Trophoblast cell (in vitro differentiated cells and primary cell): ENCODE data around the gene CYP24A1.

Source experiments
- DNase-seq, 2 donors: peaks; one replicate each; pipeline ENCODE4 v3.0.0-alpha.2; 2016
- H2AFZ ChIP-seq: 2 replicates; pipeline ENCODE4 v1.6.1; 2013; ENCODE audit warnings: low read length, moderate library complexity, mild to moderate bottlenecking; ENCODE audit not compliant: insufficient read depth, poor library complexity
- H2AK5ac ChIP-seq: 2 replicates; pipeline ENCODE4 v1.6.1; 2013; ENCODE audit warnings: mild to moderate bottlenecking, low read length
- H2BK120ac ChIP-seq: 2 replicates; pipeline ENCODE4 v1.6.1; 2013; ENCODE audit warnings: low read length, mild to moderate bottlenecking, moderate library complexity; ENCODE audit not compliant: insufficient read depth, poor library complexity
- H2BK12ac ChIP-seq: 2 replicates; pipeline ENCODE4 v1.6.1; 2013; ENCODE audit warnings: mild to moderate bottlenecking, low read length, moderate library complexity
- H2BK5ac ChIP-seq: 2 replicates; pipeline ENCODE4 v1.6.1; 2013; ENCODE audit warnings: low read length, low read depth, moderate library complexity, mild to moderate bottlenecking; ENCODE audit not compliant: poor library complexity
- H3K14ac ChIP-seq: 2 replicates; pipeline ENCODE4 v1.6.1; 2013; ENCODE audit warnings: mild to moderate bottlenecking, low read length
- H3K18ac ChIP-seq: 2 replicates; pipeline ENCODE4 v1.6.1; 2013; ENCODE audit warnings: mild to moderate bottlenecking, low read length
- H3K23ac ChIP-seq: 2 replicates; pipeline ENCODE4 v1.6.1; 2013; ENCODE audit warnings: low read length
- H3K27ac ChIP-seq: 2 replicates; pipeline ENCODE4 v1.5.1; 2013; ENCODE audit warnings: low read depth, mild to moderate bottlenecking, inconsistent platforms, low read length, moderate library complexity
- H3K27me3 ChIP-seq: 2 replicates; pipeline ENCODE4 v1.6.1; 2013; ENCODE audit warnings: inconsistent platforms, mild to moderate bottlenecking, low read length, moderate library complexity; ENCODE audit not compliant: insufficient read depth
- H3K36me3 ChIP-seq, 2 experiments: 1 replicate in 1 of 2; 2 replicates in 1 of 2; pipeline ENCODE4 v1.6.1; 2013; ENCODE audit warnings: low read length in 2 of 2, mild to moderate bottlenecking in 2 of 2, moderate library complexity in 1 of 2; ENCODE audit not compliant: insufficient read depth in 2 of 2, control insufficient read depth in 1 of 2
- H3K4ac ChIP-seq: 2 replicates; pipeline ENCODE4 v1.6.1; 2013; ENCODE audit warnings: low read depth, mild to moderate bottlenecking, low read length, moderate library complexity
- H3K4me1 ChIP-seq, 2 experiments: 1 replicate in 1 of 2; 2 replicates in 1 of 2; pipeline ENCODE4 v1.6.1; 2013; ENCODE audit warnings: low read length in 2 of 2, mild to moderate bottlenecking in 2 of 2, moderate library complexity in 1 of 2; ENCODE audit not compliant: insufficient read depth in 2 of 2, control insufficient read depth in 1 of 2
- H3K4me2 ChIP-seq: 2 replicates; pipeline ENCODE4 v1.6.1; 2013; ENCODE audit warnings: inconsistent platforms, mild to moderate bottlenecking, low read length, moderate library complexity
- H3K4me3 ChIP-seq: 2 replicates; pipeline ENCODE4 v1.5.1; 2013; ENCODE audit warnings: mild to moderate bottlenecking, low read depth, low read length, inconsistent platforms
- H3K79me1 ChIP-seq: one replicate; pipeline ENCODE4 v1.6.1; 2013; ENCODE audit warnings: low read length
- H3K79me2 ChIP-seq: 2 replicates; pipeline ENCODE4 v1.6.1; 2013; ENCODE audit warnings: low read length, mild to moderate bottlenecking; ENCODE audit not compliant: control insufficient read depth, insufficient read depth, poor library complexity
- H3K9ac ChIP-seq: 2 replicates; pipeline ENCODE4 v1.6.1; 2013; ENCODE audit warnings: mild to moderate bottlenecking, low read length
- H3K9me3 ChIP-seq: 2 replicates; pipeline ENCODE4 v1.6.1; 2013; ENCODE audit warnings: low read depth, mild to moderate bottlenecking, control low read depth, inconsistent platforms, low read length; ENCODE audit not compliant: insufficient read depth
- H4K12ac ChIP-seq: 2 replicates; pipeline ENCODE4 v1.6.1; 2013; ENCODE audit warnings: low read depth, mild to moderate bottlenecking, low read length, moderate library complexity
- H4K8ac ChIP-seq: 2 replicates; pipeline ENCODE4 v1.6.1; 2013; ENCODE audit warnings: low read depth, mild to moderate bottlenecking, low read length, moderate library complexity
- H4K91ac ChIP-seq: one replicate; pipeline ENCODE4 v1.6.1; 2013; ENCODE audit warnings: low read depth, mild to moderate bottlenecking, low read length, moderate library complexity
- WGBS: extraction: QIAGEN DNeasy Blood & Tissue Kit; methylation state at CpG from one replicate; pipeline ENCODE4 v1.1.7; 2013; ENCODE audit warnings: missing lambda C conversion rate; ENCODE audit not compliant: insufficient read length, insufficient coverage; ENCODE audit errors: extremely low coverage; 5-methylcytosine and 5-hydroxymethylcytosine counted together

Gene CYP24A1

DNA sequence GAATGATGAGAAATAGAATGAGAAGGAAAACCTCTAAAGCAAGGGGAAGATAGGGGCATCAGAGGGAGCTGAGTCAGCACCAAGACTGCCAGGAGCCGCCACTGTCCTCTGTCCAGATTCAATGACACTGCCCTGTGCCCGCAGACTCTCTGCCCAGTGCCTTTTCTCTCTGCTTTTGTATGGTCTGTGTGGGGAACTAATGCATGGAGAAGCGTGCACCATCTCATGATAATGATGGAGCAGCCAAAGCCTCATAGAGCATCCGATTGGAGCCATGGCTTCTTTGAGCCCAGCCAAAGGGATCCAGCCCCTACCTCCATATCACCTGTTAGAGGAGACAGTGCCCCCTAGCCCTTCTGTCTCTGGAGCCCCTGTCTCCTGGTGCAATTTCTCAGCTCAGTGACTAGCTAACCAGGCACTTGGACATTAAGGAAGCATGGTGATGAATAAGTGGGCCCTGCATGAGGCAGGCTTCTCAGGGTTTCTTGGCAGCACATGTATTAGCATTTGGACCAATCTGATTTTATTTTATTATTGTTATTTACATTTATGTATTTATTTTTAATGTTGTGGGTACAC, 27.6 kb upstream of the CYP24A1 start:
- Histone ChIP-seq H3K9me3 (no peaks in the 10 kb centered on the region), H3K79me1 (peaks cover 2% of the 10 kb centered on the region), H3K4me3 (no peak overlapping the region), H3K79me2 (no peaks in the 10 kb centered on the region), H3K4me2 (no peak overlapping the region), H2BK5ac (no peak overlapping the region), H4K12ac (no peak overlapping the region), H2AK5ac (no peak overlapping the region), H3K27ac (peak overlapping the region; percentile 33), H3K14ac (no peak overlapping the region), H4K8ac (no peak overlapping the region), H3K18ac (no peak overlapping the region), H3K23ac (no peak overlapping the region), H3K4ac (no peak overlapping the region), H3K9ac (no peak overlapping the region), H3K27me3 (no peaks in the 10 kb centered on the region), H2BK12ac (peak overlapping the region; percentile 15), H3K36me3 (no peaks in the 10 kb centered on the region), H4K91ac (peak overlapping the region; percentile 15), H2BK120ac (no peak overlapping the region), H3K4me1 (peaks cover 7 to 9% of the 10 kb centered on the region in 2 experiments), H2AFZ (no peak overlapping the region)
- DNase-seq = no peak
- WGBS = no CpG with 5 or more reads among the region's 4 CpGs

GRCh38 chr20:54200487-54201267, 26.9 kb upstream of the CYP24A1 start:
- Histone ChIP-seq H3K4ac (no peak overlapping the region), H3K23ac (no peak overlapping the region), H3K27ac (no peak overlapping the region), H4K12ac (no peak overlapping the region), H4K8ac (no peak overlapping the region), H2AK5ac (peak overlapping the region; percentile 60), H3K36me3 (no peaks in the 10 kb centered on the region), H3K27me3 (no peaks in the 10 kb centered on the region), H2BK120ac (peak overlapping the region; percentile 36), H3K18ac (no peak overlapping the region), H3K4me2 (no peak overlapping the region), H3K4me3 (no peak overlapping the region), H3K9ac (no peak overlapping the region), H3K9me3 (no peaks in the 10 kb centered on the region), H3K14ac (no peak overlapping the region), H3K79me2 (no peaks in the 10 kb centered on the region), H4K91ac (peak overlapping the region; percentile 70), H2AFZ (no peak overlapping the region), H3K79me1 (peaks cover 2% of the 10 kb centered on the region), H3K4me1 (peaks cover 7 to 9% of the 10 kb centered on the region in 2 experiments), H2BK5ac (no peak overlapping the region), H2BK12ac (peak overlapping the region; percentile 51)
- peak; percentile 24 to 76 for DNase-seq
- WGBS = no CpG with 5 or more reads among the region's 7 CpGs

GRCh38 chr20:54199721-54200176, 26.0 kb upstream of the CYP24A1 start:
- no peak overlapping the region for H3K4ac ChIP-seq
- WGBS = no CpG with 5 or more reads among the region's 7 CpGs
- no peak overlapping the region for H2BK12ac ChIP-seq
- peaks cover 9 to 12% of the 10 kb centered on the region in 2 experiments for H3K4me1 ChIP-seq
- no peak overlapping the region for H3K4me2 ChIP-seq
- H3K36me3 ChIP-seq = no peaks in the 10 kb centered on the region
- H3K9ac ChIP-seq = no peak overlapping the region
- H3K18ac ChIP-seq = no peak overlapping the region
- H3K23ac ChIP-seq = no peak overlapping the region
- no peak overlapping the region for H4K12ac ChIP-seq
- H2AFZ ChIP-seq = no peak overlapping the region
- no peak overlapping the region for H3K4me3 ChIP-seq
- no peak overlapping the region for H4K91ac ChIP-seq
- H4K8ac ChIP-seq = no peak overlapping the region
- H3K9me3 ChIP-seq = no peaks in the 10 kb centered on the region
- DNase-seq = peak; percentile 79 to 94
- H3K79me2 ChIP-seq = no peaks in the 10 kb centered on the region
- no peak overlapping the region for H3K14ac ChIP-seq
- no peak overlapping the region for H3K27ac ChIP-seq
- no peak overlapping the region for H2BK120ac ChIP-seq
- H2AK5ac ChIP-seq = no peak overlapping the region
- no peak overlapping the region for H2BK5ac ChIP-seq
- H3K27me3 ChIP-seq = no peaks in the 10 kb centered on the region
- peaks cover 2% of the 10 kb centered on the region for H3K79me1 ChIP-seq

GRCh38 chr20:54199283-54199682, 25.5 kb upstream of the CYP24A1 start:
- Histone ChIP-seq H4K91ac (no peak overlapping the region), H2BK12ac (peak overlapping the region; percentile 72)

More at GRCh38 chr20:54199283-54199682, 25.5 kb upstream of the CYP24A1 start:
- H3K9ac ChIP-seq = no peak overlapping the region
- peaks cover 2% of the 10 kb centered on the region for H3K79me1 ChIP-seq
- no peak overlapping the region for H3K4me2 ChIP-seq
- no CpG with 5 or more reads among the region's 6 CpGs for WGBS
- H4K8ac ChIP-seq = no peak overlapping the region
- no peak overlapping the region for H4K12ac ChIP-seq
- H3K27me3 ChIP-seq = no peaks in the 10 kb centered on the region
- H3K4me1 ChIP-seq = peaks cover 9 to 12% of the 10 kb centered on the region in 2 experiments
- no peak overlapping the region for H2BK120ac ChIP-seq
- H3K36me3 ChIP-seq = no peaks in the 10 kb centered on the region
- no peaks in the 10 kb centered on the region for H3K9me3 ChIP-seq
- no peaks in the 10 kb centered on the region for H3K79me2 ChIP-seq
- no peak overlapping the region for H3K18ac ChIP-seq
- no peak overlapping the region for H2AK5ac ChIP-seq
- H2AFZ ChIP-seq = no peak overlapping the region
- H3K14ac ChIP-seq = no peak overlapping the region
- DNase-seq = no peak
- H3K27ac ChIP-seq = no peak overlapping the region
- H2BK5ac ChIP-seq = no peak overlapping the region
- H3K4me3 ChIP-seq = no peak overlapping the region
- H3K23ac ChIP-seq = no peak overlapping the region
- no peak overlapping the region for H3K4ac ChIP-seq
